ENCODE measurements around the gene RPAP2.

RPAP2 gene

DNA sequence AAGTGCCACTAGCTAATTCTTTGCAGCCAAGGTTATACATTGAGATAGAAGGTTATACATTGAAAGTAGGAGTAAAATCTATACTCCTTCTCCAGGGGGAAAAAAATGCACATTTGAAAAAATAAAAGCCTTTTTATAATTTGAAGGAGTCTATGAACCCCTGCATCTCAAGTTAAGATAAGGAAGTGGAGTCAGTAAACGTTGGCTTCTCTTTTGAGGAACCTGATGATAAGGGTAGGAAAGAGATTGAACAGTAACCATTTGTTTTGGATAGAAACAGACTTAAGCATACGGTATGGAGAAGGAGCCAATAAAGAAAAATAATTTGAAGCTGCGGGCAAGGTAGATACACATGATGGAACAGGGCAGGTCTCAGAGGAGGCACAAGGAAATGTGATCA lies 64.1 kb downstream of the RPAP2 start:
- Histone ChIP-seq H4K20me1 (ENCODE audit: low read depth, low read length) (no peaks in the 10 kb centered on the region), H3F3A (ENCODE audit: insufficient read depth) (no peaks in the 10 kb centered on the region), H3K4me2 (ENCODE audit: low read depth, low read length, poor library complexity, severe bottlenecking) (no peak overlapping the region), H3K9me2 (replicated peaks; ENCODE audit: insufficient read depth, low read length) (no peaks in the 10 kb centered on the region), H3K79me2 (ENCODE audit: insufficient read depth, low read length) (no peaks in the 10 kb centered on the region), H3K9me3 (ENCODE audit: insufficient read depth, low read length) (no peaks in the 10 kb centered on the region), H3K27ac (ENCODE audit: low read depth, low read length) (no peak overlapping the region), H3K36me3 (ENCODE audit: low read length) (no peaks in the 10 kb centered on the region), H3K27me3 (ENCODE audit: low read length) (no peaks in the 10 kb centered on the region), H3K9ac (ENCODE audit: low read length) (no peak overlapping the region), H3K4me3 (ENCODE audit: insufficient read depth, low read length, poor library complexity, severe bottlenecking) (no peak overlapping the region), H2AFZ (ENCODE audit: low read depth, low read length, severe bottlenecking) (no peak overlapping the region)
- no peak for TF ChIP-seq EZH2phosphoT487 (conservative IDR thresholded peaks at IDR 0.05; ENCODE audit: low read length)
- TF ChIP-seq, protein P1, sequence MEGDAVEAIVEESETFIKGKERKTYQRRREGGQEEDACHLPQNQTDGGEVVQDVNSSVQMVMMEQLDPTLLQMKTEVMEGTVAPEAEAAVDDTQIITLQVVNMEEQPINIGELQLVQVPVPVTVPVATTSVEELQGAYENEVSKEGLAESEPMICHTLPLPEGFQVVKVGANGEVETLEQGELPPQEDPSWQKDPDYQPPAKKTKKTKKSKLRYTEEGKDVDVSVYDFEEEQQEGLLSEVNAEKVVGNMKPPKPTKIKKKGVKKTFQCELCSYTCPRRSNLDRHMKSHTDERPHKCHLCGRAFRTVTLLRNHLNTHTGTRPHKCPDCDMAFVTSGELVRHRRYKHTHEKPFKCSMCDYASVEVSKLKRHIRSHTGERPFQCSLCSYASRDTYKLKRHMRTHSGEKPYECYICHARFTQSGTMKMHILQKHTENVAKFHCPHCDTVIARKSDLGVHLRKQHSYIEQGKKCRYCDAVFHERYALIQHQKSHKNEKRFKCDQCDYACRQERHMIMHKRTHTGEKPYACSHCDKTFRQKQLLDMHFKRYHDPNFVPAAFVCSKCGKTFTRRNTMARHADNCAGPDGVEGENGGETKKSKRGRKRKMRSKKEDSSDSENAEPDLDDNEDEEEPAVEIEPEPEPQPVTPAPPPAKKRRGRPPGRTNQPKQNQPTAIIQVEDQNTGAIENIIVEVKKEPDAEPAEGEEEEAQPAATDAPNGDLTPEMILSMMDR (IDR thresholded peaks at IDR 0.05; ENCODE audit: insufficient read depth, low read length, poor library complexity, severe bottlenecking), result no peak

DNA sequence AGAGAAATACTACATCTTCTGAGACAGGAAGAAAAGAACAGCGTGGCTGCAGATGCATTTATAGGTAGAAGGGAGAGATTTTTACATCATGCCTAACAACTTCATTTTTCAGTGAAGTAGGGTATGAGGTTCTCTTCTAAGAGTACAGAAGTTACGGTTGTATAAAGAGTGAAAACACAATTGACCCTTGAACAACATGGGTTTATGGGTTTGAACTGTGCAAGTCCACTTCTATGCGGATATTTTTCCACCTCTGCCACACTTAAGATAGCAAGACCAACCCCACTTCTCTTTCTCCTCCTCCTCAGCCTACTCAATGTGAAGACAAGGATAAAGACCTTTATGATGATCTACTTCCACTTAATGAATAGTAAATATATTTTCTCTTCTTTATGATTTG lies 64.5 kb downstream of the RPAP2 start:
- H3K36me3 ChIP-seq (ENCODE audit: low read length), result no peaks in the 10 kb centered on the region
- no peaks in the 10 kb centered on the region for H3K9me3 ChIP-seq (ENCODE audit: insufficient read depth, low read length)
- no peaks in the 10 kb centered on the region for H3K79me2 ChIP-seq (ENCODE audit: insufficient read depth, low read length)
- no peaks in the 10 kb centered on the region for H3F3A ChIP-seq (ENCODE audit: insufficient read depth)
- no peak overlapping the region for H3K9ac ChIP-seq (ENCODE audit: low read length)
- H3K9me2 ChIP-seq (replicated peaks; ENCODE audit: insufficient read depth, low read length), result no peaks in the 10 kb centered on the region
- H3K27me3 ChIP-seq (ENCODE audit: low read length), result no peaks in the 10 kb centered on the region
- H4K20me1 ChIP-seq (ENCODE audit: low read depth, low read length), result no peaks in the 10 kb centered on the region
- no peak overlapping the region for H3K4me3 ChIP-seq (ENCODE audit: insufficient read depth, low read length, poor library complexity, severe bottlenecking)
- no peak overlapping the region for H2AFZ ChIP-seq (ENCODE audit: low read depth, low read length, severe bottlenecking)
- H3K4me2 ChIP-seq (ENCODE audit: low read depth, low read length, poor library complexity, severe bottlenecking), result no peak overlapping the region
- TF ChIP-seq EZH2phosphoT487 (conservative IDR thresholded peaks at IDR 0.05; ENCODE audit: low read length), result no peak
- TF ChIP-seq, protein P1 (IDR thresholded peaks at IDR 0.05; ENCODE audit: insufficient read depth, low read length, poor library complexity, severe bottlenecking), result no peak
- H3K27ac ChIP-seq (ENCODE audit: low read depth, low read length), result no peak overlapping the region

GRCh38 chr1:92365378-92366039 lies 66.7 kb downstream of the RPAP2 start:
- no peak for TF ChIP-seq EZH2phosphoT487 (conservative IDR thresholded peaks at IDR 0.05; ENCODE audit: low read length)
- TF ChIP-seq, protein P1 (IDR thresholded peaks at IDR 0.05; ENCODE audit: insufficient read depth, low read length, poor library complexity, severe bottlenecking), result no peak
- Histone ChIP-seq H4K20me1 (ENCODE audit: low read depth, low read length) (no peaks in the 10 kb centered on the region), H3K27me3 (ENCODE audit: low read length) (no peaks in the 10 kb centered on the region), H3F3A (ENCODE audit: insufficient read depth) (no peaks in the 10 kb centered on the region), H2AFZ (ENCODE audit: low read depth, low read length, severe bottlenecking) (no peak overlapping the region), H3K9me3 (ENCODE audit: insufficient read depth, low read length) (no peaks in the 10 kb centered on the region), H3K79me2 (ENCODE audit: insufficient read depth, low read length) (no peaks in the 10 kb centered on the region), H3K4me3 (ENCODE audit: insufficient read depth, low read length, poor library complexity, severe bottlenecking) (no peak overlapping the region), H3K4me2 (ENCODE audit: low read depth, low read length, poor library complexity, severe bottlenecking) (no peak overlapping the region), H3K9ac (ENCODE audit: low read length) (no peak overlapping the region), H3K9me2 (replicated peaks; ENCODE audit: insufficient read depth, low read length) (no peaks in the 10 kb centered on the region), H3K27ac (ENCODE audit: low read depth, low read length) (no peak overlapping the region), H3K36me3 (ENCODE audit: low read length) (no peaks in the 10 kb centered on the region)

Measured in SU-DHL-6 (cell line).